GM19238 (cell line): ENCODE results near the gene FBXW7.

Experiments
- DNase-seq: peaks from one replicate; pipeline ENCODE4 v3.0.0; 2011; ENCODE audit warnings: low spot score; ENCODE audit not compliant: insufficient read length

The FBXW7 gene

GRCh38 chr4:152380185-152380584 lies 155.7 kb downstream of the FBXW7 start:
- no peak for DNase-seq

GRCh38 chr4:152374606-152375285 lies 161.1 kb downstream of the FBXW7 start:
- no peak for DNase-seq

GRCh38 chr4:152374153-152374552 lies 161.7 kb downstream of the FBXW7 start:
- DNase-seq = no peak

- DNase-seq = no peak
Observed at GRCh38 chr4:152372444-152372843, 163.4 kb downstream of the FBXW7 start.

GRCh38 chr4:152369902-152370295 lies 166.0 kb downstream of the FBXW7 start:
- no peak for DNase-seq

- DNase-seq = no peak
Observed at GRCh38 chr4:152369203-152369901, 166.5 kb downstream of the FBXW7 start.

- DNase-seq = no peak
Observed at GRCh38 chr4:152368001-152368400, 167.9 kb downstream of the FBXW7 start.

- DNase-seq = no peak
Observed at GRCh38 chr4:152364883-152365282, 171.0 kb downstream of the FBXW7 start.

- DNase-seq = no peak
Observed at GRCh38 chr4:152364383-152364782, 171.5 kb downstream of the FBXW7 start.

- no peak for DNase-seq
Observed at GRCh38 chr4:152363904-152364303, 172.0 kb downstream of the FBXW7 start.

- DNase-seq = no peak
Observed at GRCh38 chr4:152363086-152363485, 172.8 kb downstream of the FBXW7 start.

- no peak for DNase-seq
Observed at GRCh38 chr4:152360045-152360410, 175.9 kb downstream of the FBXW7 start.

- DNase-seq = no peak
Observed at GRCh38 chr4:152359208-152360044, 176.5 kb downstream of the FBXW7 start.

- DNase-seq = no peak
Observed at GRCh38 chr4:152357206-152357605, 178.7 kb downstream of the FBXW7 start.

- no peak for DNase-seq
Observed at GRCh38 chr4:152356428-152357034, 179.4 kb downstream of the FBXW7 start.

- no peak for DNase-seq
Observed at GRCh38 chr4:152352622-152353116, 183.2 kb downstream of the FBXW7 start.

- no peak for DNase-seq
Observed at GRCh38 chr4:152352215-152352614, 183.7 kb downstream of the FBXW7 start.

GRCh38 chr4:152351080-152351479 lies 184.8 kb downstream of the FBXW7 start:
- no peak for DNase-seq

GRCh38 chr4:152348670-152349069 lies 187.2 kb downstream of the FBXW7 start:
- DNase-seq = no peak

- no peak for DNase-seq
Observed at GRCh38 chr4:152346979-152347378, 188.9 kb downstream of the FBXW7 start.

GRCh38 chr4:152346526-152346925 lies 189.4 kb downstream of the FBXW7 start:
- no peak for DNase-seq

GRCh38 chr4:152344001-152344400 lies 191.9 kb downstream of the FBXW7 start:
- DNase-seq = no peak
